ENCODE measurements around the gene CGB5.
"Not testable (repeated sequence)": the region's sequence is repeated elsewhere in the genome, so short reads cannot be mapped to it uniquely, and the experiment has no call there.

CGB5 gene

GRCh38 chr19:49025599-49025998 lies 18.0 kb upstream of the CGB5 start:
- not testable (repeated sequence) for H3K27ac ChIP-seq (ENCODE audit: low read length); DNase-seq; H3K4me3 ChIP-seq (ENCODE audit: low read length); H4K20me1 ChIP-seq (ENCODE audit: insufficient read depth, low read length); H2AFZ ChIP-seq (ENCODE audit: low read length); H3K9me3 ChIP-seq (replicated peaks; ENCODE audit: insufficient read depth, low read length); H3K9me2 ChIP-seq (replicated peaks; ENCODE audit: insufficient read depth, low read length); H3K79me2 ChIP-seq (ENCODE audit: low read length); H3K36me3 ChIP-seq (replicated peaks; ENCODE audit: insufficient read depth, low read length); H3K9ac ChIP-seq (ENCODE audit: low read length); H3F3A ChIP-seq (ENCODE audit: insufficient read depth, low read length); H3K4me1 ChIP-seq (ENCODE audit: low read length); H3K4me2 ChIP-seq (ENCODE audit: low read depth, low read length)
- peaks cover 12% of the 10 kb centered on the region; the same call in 1 of the 2 replicates for H3K27me3 ChIP-seq (replicated peaks; ENCODE audit: insufficient read depth, low read length)

- H2AFZ ChIP-seq (ENCODE audit: low read length); H3F3A ChIP-seq (ENCODE audit: insufficient read depth, low read length); H3K9me3 ChIP-seq (replicated peaks; ENCODE audit: insufficient read depth, low read length); H3K9ac ChIP-seq (ENCODE audit: low read length); DNase-seq; H3K27ac ChIP-seq (ENCODE audit: low read length); H3K79me2 ChIP-seq (ENCODE audit: low read length); H3K36me3 ChIP-seq (replicated peaks; ENCODE audit: insufficient read depth, low read length); H3K4me1 ChIP-seq (ENCODE audit: low read length); H3K4me3 ChIP-seq (ENCODE audit: low read length); H3K27me3 ChIP-seq (replicated peaks; ENCODE audit: insufficient read depth, low read length); H4K20me1 ChIP-seq (ENCODE audit: insufficient read depth, low read length); H3K9me2 ChIP-seq (replicated peaks; ENCODE audit: insufficient read depth, low read length); H3K4me2 ChIP-seq (ENCODE audit: low read depth, low read length): not testable (repeated sequence)
These were observed 15.0 kb upstream of the CGB5 start for GRCh38 chr19:49028686-49029085.

- not testable (repeated sequence) for H3K4me2 ChIP-seq (ENCODE audit: low read depth, low read length); H3K36me3 ChIP-seq (replicated peaks; ENCODE audit: insufficient read depth, low read length); H3K9me2 ChIP-seq (replicated peaks; ENCODE audit: insufficient read depth, low read length); DNase-seq; H3K27me3 ChIP-seq (replicated peaks; ENCODE audit: insufficient read depth, low read length); H4K20me1 ChIP-seq (ENCODE audit: insufficient read depth, low read length); H3K9ac ChIP-seq (ENCODE audit: low read length); H3K79me2 ChIP-seq (ENCODE audit: low read length); H3K4me1 ChIP-seq (ENCODE audit: low read length); H2AFZ ChIP-seq (ENCODE audit: low read length); H3K27ac ChIP-seq (ENCODE audit: low read length); H3K4me3 ChIP-seq (ENCODE audit: low read length); H3K9me3 ChIP-seq (replicated peaks; ENCODE audit: insufficient read depth, low read length); H3F3A ChIP-seq (ENCODE audit: insufficient read depth, low read length)
These were observed 13.9 kb upstream of the CGB5 start for GRCh38 chr19:49029749-49030148.

- H2AFZ ChIP-seq (ENCODE audit: low read length); H3K27ac ChIP-seq (ENCODE audit: low read length); DNase-seq; H3K4me2 ChIP-seq (ENCODE audit: low read depth, low read length); H3K9me2 ChIP-seq (replicated peaks; ENCODE audit: insufficient read depth, low read length); H3K4me1 ChIP-seq (ENCODE audit: low read length); H3K9ac ChIP-seq (ENCODE audit: low read length); H3K4me3 ChIP-seq (ENCODE audit: low read length); H3K79me2 ChIP-seq (ENCODE audit: low read length); H3K36me3 ChIP-seq (replicated peaks; ENCODE audit: insufficient read depth, low read length); H3K9me3 ChIP-seq (replicated peaks; ENCODE audit: insufficient read depth, low read length); H4K20me1 ChIP-seq (ENCODE audit: insufficient read depth, low read length); H3K27me3 ChIP-seq (replicated peaks; ENCODE audit: insufficient read depth, low read length); H3F3A ChIP-seq (ENCODE audit: insufficient read depth, low read length): not testable (repeated sequence)
These were observed 13.3 kb upstream of the CGB5 start for GRCh38 chr19:49030323-49030722.

- not testable (repeated sequence) for H3K4me2 ChIP-seq (ENCODE audit: low read depth, low read length); H3K27ac ChIP-seq (ENCODE audit: low read length); H3K4me3 ChIP-seq (ENCODE audit: low read length); DNase-seq; H3K79me2 ChIP-seq (ENCODE audit: low read length); H3K27me3 ChIP-seq (replicated peaks; ENCODE audit: insufficient read depth, low read length); H3K9me2 ChIP-seq (replicated peaks; ENCODE audit: insufficient read depth, low read length); H3F3A ChIP-seq (ENCODE audit: insufficient read depth, low read length); H2AFZ ChIP-seq (ENCODE audit: low read length); H3K9me3 ChIP-seq (replicated peaks; ENCODE audit: insufficient read depth, low read length); H3K4me1 ChIP-seq (ENCODE audit: low read length); H3K36me3 ChIP-seq (replicated peaks; ENCODE audit: insufficient read depth, low read length); H3K9ac ChIP-seq (ENCODE audit: low read length); H4K20me1 ChIP-seq (ENCODE audit: insufficient read depth, low read length)
- peak; percentile 29 for TF ChIP-seq CTCF (IDR thresholded peaks at IDR 0.05; ENCODE audit: low read length)
These were observed 11.9 kb upstream of the CGB5 start, which contains the start of gene CGB2 for GRCh38 chr19:49031642-49032301. Gene CGB2 (plus strand): TSS chr19:49031890. CDS start chr19:49032096, 206 bp downstream.
